IPS-NIHi11 (cell line): ENCODE data around the gene PHACTR2.
A peak's percentile ranks its signal among the peaks of the same experiment; 100 is the strongest.
"Not testable (repeated sequence)": the region's sequence is repeated elsewhere in the genome, so short reads cannot be mapped to it uniquely, and the experiment has no call there.

Source experiments
- DNase-seq: peaks from one replicate; pipeline ENCODE4 v3.0.0; 2012; ENCODE audit warnings: mixed read lengths, low spot score

Gene PHACTR2

GRCh38 chr6:143807103-143807772 is 129.5 kb downstream of the PHACTR2 start:
- no peak for DNase-seq

- no peak for DNase-seq
Measured at GRCh38 chr6:143810745-143811144, 133.0 kb downstream of the PHACTR2 start.

GRCh38 chr6:143811501-143812157 is 133.9 kb downstream of the PHACTR2 start:
- no peak for DNase-seq

- no peak for DNase-seq
Measured at GRCh38 chr6:143817621-143818020, 139.9 kb downstream of the PHACTR2 start.

- no peak for DNase-seq
Measured at GRCh38 chr6:143821359-143821758, 143.6 kb downstream of the PHACTR2 start.

GRCh38 chr6:143822584-143823024 is 144.8 kb downstream of the PHACTR2 start:
- DNase-seq: no peak

GRCh38 chr6:143823548-143823947 is 145.8 kb downstream of the PHACTR2 start:
- DNase-seq: no peak

- no peak for DNase-seq
Measured at GRCh38 chr6:143828572-143828971, 150.8 kb downstream of the PHACTR2 start.

- DNase-seq: no peak
Measured at GRCh38 chr6:143836150-143836549, 158.4 kb downstream of the PHACTR2 start.

GRCh38 chr6:143838395-143838794 is 160.6 kb downstream of the PHACTR2 start:
- DNase-seq: no peak

- DNase-seq: no peak
Measured at GRCh38 chr6:143839196-143839595, 161.4 kb downstream of the PHACTR2 start.

- no peak for DNase-seq
Measured at GRCh38 chr6:143840595-143841265, 163.0 kb downstream of the PHACTR2 start.

- DNase-seq: no peak
Measured at GRCh38 chr6:143842461-143842901, 164.7 kb downstream of the PHACTR2 start.

- peak; percentile 99 for DNase-seq
Measured at GRCh38 chr6:143842902-143843676, 165.3 kb downstream of the PHACTR2 start, which contains the start of gene LTV1. Gene LTV1, plus strand, starts transcription at chr6:143843338. Its CDS starts 140 bp downstream, at chr6:143843478.

- no peak for DNase-seq
Measured at GRCh38 chr6:143843677-143843999, 165.9 kb downstream of the PHACTR2 start.

GRCh38 chr6:143844006-143844405 is 166.2 kb downstream of the PHACTR2 start:
- no peak for DNase-seq

GRCh38 chr6:143845033-143845432 is 167.3 kb downstream of the PHACTR2 start:
- no peak for DNase-seq

- not testable (repeated sequence) for DNase-seq
Measured at GRCh38 chr6:143851706-143852105, 173.9 kb downstream of the PHACTR2 start.

- not testable (repeated sequence) for DNase-seq
Measured at GRCh38 chr6:143855057-143855456, 177.3 kb downstream of the PHACTR2 start.

GRCh38 chr6:143856762-143857161 is 179.0 kb downstream of the PHACTR2 start:
- not testable (repeated sequence) for DNase-seq

- DNase-seq: no peak
Measured at GRCh38 chr6:143857651-143858050, 179.9 kb downstream of the PHACTR2 start.
